Left cardiac atrium (tissue), 4 donors: Measurements from ENCODE around the gene THOC5. TPM values are rescaled to one million over a fixed set of nuclear protein-coding genes. Genes with fewer than 3 reads are reported as not detected.
A peak's percentile ranks its signal among the peaks of the same experiment; 100 is the strongest.
"Not testable (repeated sequence)": the region's sequence is repeated elsewhere in the genome, so short reads cannot be mapped to it uniquely, and the experiment has no call there.

Experiments
- ATAC-seq, 2 donors: fragments of 200-7000 bp; cut with Tn5 transposase; one replicate each; pipeline ENCODE4 v1.9.1; 2020; ENCODE audit warnings: mild to moderate bottlenecking in 2 of 2, moderate library complexity in 2 of 2
- DNase-seq: peaks from one replicate; pipeline ENCODE4 v3.0.0-alpha.2; 2020
- intact Hi-C, 2 donors: fragments of 100-400 bp; cut with DNase I; formaldehyde crosslinking; loops; one replicate each; pipeline versions ENCODE4 v1.14.1 to v1.15.1; 2022 to 2023
- total RNA-seq, 2 donors: library from RNA; stranded (reverse); fragmentation: NEBNext Ultra II Directional; extraction: Animal tissue kit (Norgen Biotek cat#: 25700); gene quantifications; one replicate each; pipeline ENCODE4 v1.2.1, GENCODE V29; 2021
- donor health status: DM: no; HTN: yes; CAD: no.
- donor health status: DM: no; HTN: yes; CAD: no; lungs with severe emphysema.
- donor health status: DM: yes; HTN: yes; CAD: no.
- donor health status: Dilated cardiomyopathy.

THOC5 gene
- total RNA-seq, 2 donors from 2014 or later: 35.6 to 39.9 TPM

- ATAC-seq, DNase-seq, intact Hi-C loops: not testable (repeated sequence)
These were observed 13.0 kb upstream of the THOC5 start for GRCh38 chr22:29566513-29566912.

GRCh38 chr22:29563652-29564460 lies 10.3 kb upstream of the THOC5 start:
- peak; percentile 47 to 66 for ATAC-seq
- DNase-seq: no peak
- intact Hi-C loops: no loop called here

- intact Hi-C loops: no loop called here
- no peak for DNase-seq
- ATAC-seq: no peak
These were observed 6.3 kb upstream of the THOC5 start for GRCh38 chr22:29559853-29560252.

GRCh38 chr22:29559030-29559429 lies 5.5 kb upstream of the THOC5 start:
- intact Hi-C loops: no loop called here
- no peak for ATAC-seq
- DNase-seq: no peak

- intact Hi-C loops: no loop called here
- no peak for DNase-seq
- no peak for ATAC-seq
These were observed 1.6 kb upstream of the THOC5 start for GRCh38 chr22:29555065-29555644.

- ATAC-seq, intact Hi-C loops, DNase-seq: not testable (repeated sequence)
These were observed 1.2 kb downstream of the THOC5 start for GRCh38 chr22:29552357-29552756.

- DNase-seq (no peak), ATAC-seq (no peak)
- intact Hi-C loops: no loop called here
These were observed 3.6 kb downstream of the THOC5 start for GRCh38 chr22:29550005-29550404.

GRCh38 chr22:29545045-29545444 lies 8.5 kb downstream of the THOC5 start:
- intact Hi-C loops, ATAC-seq, DNase-seq: not testable (repeated sequence)

- intact Hi-C loops: no loop called here
- no peak for DNase-seq
- ATAC-seq: peak in 1 of 2 donors; percentile 30
These were observed 11.7 kb downstream of the THOC5 start for GRCh38 chr22:29541845-29542244.

- intact Hi-C loops: no loop called here
- DNase-seq (no peak), ATAC-seq (no peak)
These were observed 14.5 kb downstream of the THOC5 start for GRCh38 chr22:29539105-29539504.

- DNase-seq: no peak
- intact Hi-C loops: no loop called here
- ATAC-seq: no peak
These were observed 17.1 kb downstream of the THOC5 start for GRCh38 chr22:29536411-29536810.

- DNase-seq: no peak
- intact Hi-C loops: no loop called here
- ATAC-seq: no peak
These were observed 22.1 kb downstream of the THOC5 start for GRCh38 chr22:29531419-29531818.

- intact Hi-C loops: no loop called here
- DNase-seq: no peak
- ATAC-seq: no peak
These were observed 22.8 kb downstream of the THOC5 start for GRCh38 chr22:29530716-29531115.

GRCh38 chr22:29528144-29528543 lies 25.4 kb downstream of the THOC5 start:
- no peak for DNase-seq
- ATAC-seq: no peak
- intact Hi-C loops: loop anchor here in 1 of 2 donors (10.0 kb wide), 1 partner anchor 133 kb away; no protein-coding TSS in a partner anchor

- ATAC-seq (peak; percentile 55), DNase-seq (peak; percentile 29)
- intact Hi-C loops: loop anchor here (1.0 to 10.0 kb wide), 2 partner anchors 129 to 130 kb away; no protein-coding TSS in a partner anchor
These were observed 28.9 kb downstream of the THOC5 start for GRCh38 chr22:29524442-29525191.

GRCh38 chr22:29523761-29524160 lies 29.8 kb downstream of the THOC5 start:
- intact Hi-C loops: loop anchor here (1.0 to 10.0 kb wide), 2 partner anchors 128 to 129 kb away; no protein-coding TSS in a partner anchor
- no peak for ATAC-seq
- no peak for DNase-seq

- no peak for DNase-seq
- intact Hi-C loops: loop anchor here in 1 of 2 donors (10.0 kb wide), 1 partner anchor 127 kb away; no protein-coding TSS in a partner anchor
- no peak for ATAC-seq
These were observed 32.0 kb downstream of the THOC5 start for GRCh38 chr22:29521526-29521925.

GRCh38 chr22:29520851-29521250 lies 32.7 kb downstream of the THOC5 start:
- DNase-seq (no peak), ATAC-seq (no peak)
- intact Hi-C loops: loop anchor here in 1 of 2 donors (10.0 kb wide), 1 partner anchor 126 kb away; no protein-coding TSS in a partner anchor

- no peak for ATAC-seq
- no peak for DNase-seq
- intact Hi-C loops: loop anchor here in 1 of 2 donors (10.0 kb wide), 1 partner anchor 125 kb away; no protein-coding TSS in a partner anchor
These were observed 33.6 kb downstream of the THOC5 start for GRCh38 chr22:29519996-29520395.

GRCh38 chr22:29518427-29518826 lies 35.1 kb downstream of the THOC5 start:
- no peak for DNase-seq
- no peak for ATAC-seq
- intact Hi-C loops: no loop called here
